HEK293 (cell line): ENCODE measurements around the gene CIAPIN1.

ENCODE experiments used
- CTCF ChIA-PET: fragments of 350-600 bp; formaldehyde crosslinking; extraction: SDS; loops from one replicate; lab custom pipeline; 2021; ENCODE audit warnings: antibody characterized with exemption; lab: Yijun Ruan, JAX
- POLR2A ChIA-PET: fragments of 300-600 bp; formaldehyde crosslinking; extraction: SDS; loops from one replicate; lab custom pipeline; 2020; ENCODE audit warnings: antibody characterized with exemption, inconsistent platforms; lab: Yijun Ruan, JAX
- H3K27ac ChIP-seq: fragments of 200-500 bp; sonication (Bioruptor generic); 2 replicates; pipeline ENCODE4 v1.5.1; 2014; ENCODE audit warnings: low read depth, low read length, control low read depth, inconsistent platforms; ENCODE audit errors: extremely low read depth
- H3K36me3 ChIP-seq, 2 experiments: fragments of 200-500 bp in 1 of 2; sonication (Bioruptor generic) in 1 of 2; 1 replicate in 1 of 2; 2 replicates in 1 of 2; pipeline ENCODE4 v1.5.1; 2014 to 2017; ENCODE audit warnings: inconsistent platforms in 2 of 2, low read length in 2 of 2; ENCODE audit not compliant: control insufficient read depth in 2 of 2, insufficient read depth in 1 of 2
- H3K4me1 ChIP-seq: fragments of 200-500 bp; sonication (Bioruptor generic); 2 replicates; pipeline ENCODE4 v1.5.1; 2014; ENCODE audit warnings: mild to moderate bottlenecking, low read length, inconsistent platforms; ENCODE audit not compliant: control insufficient read depth, insufficient read depth
- H3K4me3 ChIP-seq: 2 replicates; pipeline ENCODE4 v1.5.1; 2011; ENCODE audit warnings: low read depth, mild to moderate bottlenecking, control low read depth, low read length, moderate library complexity
- H3K9me3 ChIP-seq: fragments of 200-500 bp; sonication (Bioruptor generic); 2 replicates; pipeline ENCODE4 v1.5.1; 2014; ENCODE audit warnings: low read depth, low read length, inconsistent platforms; ENCODE audit not compliant: control insufficient read depth, insufficient read depth
- TCF7L2 ChIP-seq: IDR thresholded peaks from 2 replicates; pipeline ENCODE4 v1.6.1; 2011; ENCODE audit warnings: low read depth, mild to moderate bottlenecking, inconsistent platforms, low read length, moderate library complexity, borderline replicate concordance
- TRIM28 ChIP-seq: IDR thresholded peaks from 2 replicates; pipeline ENCODE4 v1.6.1; 2011; ENCODE audit warnings: low read length, control low read depth, borderline replicate concordance
- ZNF248 ChIP-seq: fragments of 450-650 bp; formaldehyde crosslinking; IDR thresholded peaks from 2 replicates; pipeline ENCODE4 v1.5.1; 2017; ENCODE audit warnings: missing biosample characterization, missing genetic modification characterization
- ZNF274 ChIP-seq, 2 experiments: fragments of 200-500 bp in 1 of 2; fragments of 450-650 bp in 1 of 2; sonication (Bioruptor generic) in 1 of 2; formaldehyde crosslinking in 1 of 2; IDR thresholded peaks; 2 replicates each; pipeline versions ENCODE4 v1.5.1 to v1.6.1; 2014 to 2016; ENCODE audit warnings: borderline replicate concordance in 1 of 2, inconsistent platforms in 1 of 2, low read length in 1 of 2, missing biosample characterization in 1 of 2, missing genetic modification characterization in 1 of 2
- ZNF391 ChIP-seq: fragments of 450-650 bp; formaldehyde crosslinking; IDR thresholded peaks from 2 replicates; pipeline ENCODE4 v1.5.1; 2016; ENCODE audit warnings: low read depth, missing biosample characterization, missing genetic modification characterization, borderline replicate concordance
- ZNF501 ChIP-seq: fragments of 450-650 bp; formaldehyde crosslinking; IDR thresholded peaks from 2 replicates; pipeline ENCODE4 v1.5.1; 2016; ENCODE audit warnings: missing biosample characterization, missing genetic modification characterization
- ZNF571 ChIP-seq: fragments of 450-650 bp; formaldehyde crosslinking; IDR thresholded peaks from 2 replicates; pipeline ENCODE4 v1.5.0; 2017; ENCODE audit warnings: missing biosample characterization, missing genetic modification characterization
- ZNF610 ChIP-seq: fragments of 450-650 bp; formaldehyde crosslinking; IDR thresholded peaks from 2 replicates; pipeline ENCODE4 v1.5.1; 2016; ENCODE audit warnings: missing biosample characterization, missing genetic modification characterization, borderline replicate concordance
- ZNF76 ChIP-seq: fragments of 450-650 bp; formaldehyde crosslinking; IDR thresholded peaks from 2 replicates; pipeline ENCODE4; 2016; ENCODE audit warnings: low read depth, missing biosample characterization, missing genetic modification characterization, borderline replicate concordance
- ZSCAN30 ChIP-seq: fragments of 450-650 bp; IDR thresholded peaks from 2 replicates; pipeline ENCODE4 v1.5.1; 2018; ENCODE audit warnings: missing biosample characterization, mild to moderate bottlenecking, missing genetic modification characterization, moderate library complexity
- TF ChIP-seq, protein P1 (sequence below): fragments of 450-650 bp; formaldehyde crosslinking; IDR thresholded peaks from 2 replicates; pipeline ENCODE4 v1.5.1; 2016; ENCODE audit warnings: missing biosample characterization, missing genetic modification characterization
- TF ChIP-seq, protein P2 (sequence below): fragments of 450-650 bp; formaldehyde crosslinking; IDR thresholded peaks from 2 replicates; pipeline ENCODE4 v1.5.1; 2016; ENCODE audit warnings: missing biosample characterization, missing genetic modification characterization, borderline replicate concordance
- TF ChIP-seq, protein P3 (sequence below): fragments of 450-650 bp; formaldehyde crosslinking; conservative IDR thresholded peaks from 2 replicates; pipeline ENCODE4 v1.5.1; 2016; ENCODE audit warnings: low read depth, missing biosample characterization, missing genetic modification characterization
- TF ChIP-seq, protein P4 (sequence below): fragments of 450-650 bp; formaldehyde crosslinking; IDR thresholded peaks from 2 replicates; pipeline ENCODE4 v1.5.1; 2016; ENCODE audit warnings: missing biosample characterization, missing genetic modification characterization
- TF ChIP-seq, protein P5 (sequence below): fragments of 450-650 bp; formaldehyde crosslinking; IDR thresholded peaks from 2 replicates; pipeline ENCODE4 v1.5.1; 2016; ENCODE audit warnings: missing biosample characterization, missing genetic modification characterization
- TF ChIP-seq, protein P6 (sequence below): fragments of 450-650 bp; formaldehyde crosslinking; IDR thresholded peaks from 2 replicates; pipeline ENCODE4 v1.5.1; 2017; ENCODE audit warnings: missing biosample characterization, missing genetic modification characterization
- TF ChIP-seq, protein P7 (sequence below): fragments of 450-650 bp; formaldehyde crosslinking; IDR thresholded peaks from 2 replicates; pipeline ENCODE4 v1.5.1; 2016; ENCODE audit warnings: missing biosample characterization, missing genetic modification characterization

The CIAPIN1 gene

DNA sequence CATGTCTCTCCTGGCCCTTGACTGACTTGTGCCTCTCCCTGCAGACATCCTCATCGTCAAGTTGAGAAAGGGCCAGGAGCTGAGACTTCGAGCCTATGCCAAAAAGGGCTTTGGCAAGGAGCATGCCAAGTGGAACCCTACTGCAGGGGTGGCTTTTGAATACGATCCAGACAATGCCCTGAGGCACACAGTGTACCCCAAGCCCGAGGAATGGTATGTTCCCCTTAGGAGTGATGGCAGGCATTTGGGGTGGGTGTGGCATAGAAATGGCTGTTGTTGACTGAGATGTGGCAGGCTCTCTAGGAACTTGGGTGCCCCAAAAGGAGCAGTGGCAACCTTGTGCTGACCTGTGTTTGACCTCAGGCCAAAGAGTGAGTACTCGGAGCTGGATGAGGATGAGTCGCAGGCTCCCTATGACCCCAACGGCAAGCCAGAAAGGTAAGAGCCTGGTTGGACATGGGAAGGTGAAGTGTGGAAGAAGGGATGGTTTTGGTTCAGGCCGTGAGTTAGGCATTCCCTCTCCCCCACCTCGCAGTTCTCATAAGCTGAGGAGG is 22.8 kb upstream of the CIAPIN1 start (continued):
- TF ChIP-seq ZNF76 (tag by site-specific recombination): no peak
- TF ChIP-seq, protein P1, sequence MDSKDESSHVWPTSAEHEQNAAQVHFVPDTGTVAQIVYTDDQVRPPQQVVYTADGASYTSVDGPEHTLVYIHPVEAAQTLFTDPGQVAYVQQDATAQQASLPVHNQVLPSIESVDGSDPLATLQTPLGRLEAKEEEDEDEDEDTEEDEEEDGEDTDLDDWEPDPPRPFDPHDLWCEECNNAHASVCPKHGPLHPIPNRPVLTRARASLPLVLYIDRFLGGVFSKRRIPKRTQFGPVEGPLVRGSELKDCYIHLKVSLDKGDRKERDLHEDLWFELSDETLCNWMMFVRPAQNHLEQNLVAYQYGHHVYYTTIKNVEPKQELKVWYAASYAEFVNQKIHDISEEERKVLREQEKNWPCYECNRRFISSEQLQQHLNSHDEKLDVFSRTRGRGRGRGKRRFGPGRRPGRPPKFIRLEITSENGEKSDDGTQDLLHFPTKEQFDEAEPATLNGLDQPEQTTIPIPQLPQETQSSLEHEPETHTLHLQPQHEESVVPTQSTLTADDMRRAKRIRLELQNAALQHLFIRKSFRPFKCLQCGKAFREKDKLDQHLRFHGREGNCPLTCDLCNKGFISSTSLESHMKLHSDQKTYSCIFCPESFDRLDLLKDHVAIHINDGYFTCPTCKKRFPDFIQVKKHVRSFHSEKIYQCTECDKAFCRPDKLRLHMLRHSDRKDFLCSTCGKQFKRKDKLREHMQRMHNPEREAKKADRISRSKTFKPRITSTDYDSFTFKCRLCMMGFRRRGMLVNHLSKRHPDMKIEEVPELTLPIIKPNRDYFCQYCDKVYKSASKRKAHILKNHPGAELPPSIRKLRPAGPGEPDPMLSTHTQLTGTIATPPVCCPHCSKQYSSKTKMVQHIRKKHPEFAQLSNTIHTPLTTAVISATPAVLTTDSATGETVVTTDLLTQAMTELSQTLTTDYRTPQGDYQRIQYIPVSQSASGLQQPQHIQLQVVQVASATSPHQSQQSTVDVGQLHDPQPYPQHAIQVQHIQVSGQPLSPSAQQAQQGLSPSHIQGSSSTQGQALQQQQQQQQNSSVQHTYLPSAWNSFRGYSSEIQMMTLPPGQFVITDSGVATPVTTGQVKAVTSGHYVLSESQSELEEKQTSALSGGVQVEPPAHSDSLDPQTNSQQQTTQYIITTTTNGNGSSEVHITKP: peak; percentile 95
- TF ChIP-seq, protein P2, sequence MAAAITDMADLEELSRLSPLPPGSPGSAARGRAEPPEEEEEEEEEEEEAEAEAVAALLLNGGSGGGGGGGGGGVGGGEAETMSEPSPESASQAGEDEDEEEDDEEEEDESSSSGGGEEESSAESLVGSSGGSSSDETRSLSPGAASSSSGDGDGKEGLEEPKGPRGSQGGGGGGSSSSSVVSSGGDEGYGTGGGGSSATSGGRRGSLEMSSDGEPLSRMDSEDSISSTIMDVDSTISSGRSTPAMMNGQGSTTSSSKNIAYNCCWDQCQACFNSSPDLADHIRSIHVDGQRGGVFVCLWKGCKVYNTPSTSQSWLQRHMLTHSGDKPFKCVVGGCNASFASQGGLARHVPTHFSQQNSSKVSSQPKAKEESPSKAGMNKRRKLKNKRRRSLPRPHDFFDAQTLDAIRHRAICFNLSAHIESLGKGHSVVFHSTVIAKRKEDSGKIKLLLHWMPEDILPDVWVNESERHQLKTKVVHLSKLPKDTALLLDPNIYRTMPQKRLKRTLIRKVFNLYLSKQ (tag by site-specific recombination): no peak

DNA sequence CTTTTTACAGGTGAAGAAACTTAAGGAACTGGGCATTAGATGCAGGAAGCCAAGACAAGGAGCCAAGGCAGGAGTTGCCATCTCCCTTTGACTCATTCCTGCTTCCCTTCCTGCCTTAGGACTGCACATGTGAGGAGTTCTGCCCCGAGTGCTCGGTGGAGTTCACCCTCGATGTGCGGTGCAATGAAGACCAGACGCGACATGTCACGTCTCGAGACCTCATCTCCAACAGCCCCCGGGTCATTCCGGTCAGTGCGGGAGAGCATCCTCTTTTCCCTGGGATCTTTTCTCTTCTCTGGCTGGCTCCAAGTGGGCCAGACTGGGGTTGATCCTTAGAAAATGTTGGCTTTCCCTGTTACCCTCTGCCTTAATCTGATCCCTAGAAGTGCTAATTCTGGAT is 21.9 kb upstream of the CIAPIN1 start:
- H3K36me3 ChIP-seq: peaks cover 24 to 98% of the 10 kb centered on the region in 2 experiments
- POLR2A ChIA-PET: no interaction called here
- no peaks in the 10 kb centered on the region for H3K9me3 ChIP-seq
- no peak overlapping the region for H3K27ac ChIP-seq
- H3K4me1 ChIP-seq: no peaks in the 10 kb centered on the region
- H3K4me3 ChIP-seq: no peak overlapping the region
- TF ChIP-seq, protein P3, sequence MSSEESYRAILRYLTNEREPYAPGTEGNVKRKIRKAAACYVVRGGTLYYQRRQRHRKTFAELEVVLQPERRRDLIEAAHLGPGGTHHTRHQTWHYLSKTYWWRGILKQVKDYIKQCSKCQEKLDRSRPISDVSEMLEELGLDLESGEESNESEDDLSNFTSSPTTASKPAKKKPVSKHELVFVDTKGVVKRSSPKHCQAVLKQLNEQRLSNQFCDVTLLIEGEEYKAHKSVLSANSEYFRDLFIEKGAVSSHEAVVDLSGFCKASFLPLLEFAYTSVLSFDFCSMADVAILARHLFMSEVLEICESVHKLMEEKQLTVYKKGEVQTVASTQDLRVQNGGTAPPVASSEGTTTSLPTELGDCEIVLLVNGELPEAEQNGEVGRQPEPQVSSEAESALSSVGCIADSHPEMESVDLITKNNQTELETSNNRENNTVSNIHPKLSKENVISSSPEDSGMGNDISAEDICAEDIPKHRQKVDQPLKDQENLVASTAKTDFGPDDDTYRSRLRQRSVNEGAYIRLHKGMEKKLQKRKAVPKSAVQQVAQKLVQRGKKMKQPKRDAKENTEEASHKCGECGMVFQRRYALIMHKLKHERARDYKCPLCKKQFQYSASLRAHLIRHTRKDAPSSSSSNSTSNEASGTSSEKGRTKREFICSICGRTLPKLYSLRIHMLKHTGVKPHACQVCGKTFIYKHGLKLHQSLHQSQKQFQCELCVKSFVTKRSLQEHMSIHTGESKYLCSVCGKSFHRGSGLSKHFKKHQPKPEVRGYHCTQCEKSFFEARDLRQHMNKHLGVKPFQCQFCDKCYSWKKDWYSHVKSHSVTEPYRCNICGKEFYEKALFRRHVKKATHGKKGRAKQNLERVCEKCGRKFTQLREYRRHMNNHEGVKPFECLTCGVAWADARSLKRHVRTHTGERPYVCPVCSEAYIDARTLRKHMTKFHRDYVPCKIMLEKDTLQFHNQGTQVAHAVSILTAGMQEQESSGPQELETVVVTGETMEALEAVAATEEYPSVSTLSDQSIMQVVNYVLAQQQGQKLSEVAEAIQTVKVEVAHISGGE: no peak
- TF ChIP-seq ZNF248 (tag by site-specific recombination) (no peak), ZNF571 (tag by site-specific recombination) (no peak), TCF7L2 (no peak), ZSCAN30 (tag by site-specific recombination) (no peak), ZNF274 (IDR thresholded peaks at IDR 0.05; ENCODE audit: low read length) (no peak), ZNF274 (tag by site-specific recombination; IDR thresholded peaks at IDR 0.05; ENCODE audit: borderline replicate concordance) (no peak), ZNF610 (no peak), TRIM28 (no peak), ZNF391 (no peak), ZNF501 (tag by site-specific recombination) (no peak)
- TF ChIP-seq, protein P4, sequence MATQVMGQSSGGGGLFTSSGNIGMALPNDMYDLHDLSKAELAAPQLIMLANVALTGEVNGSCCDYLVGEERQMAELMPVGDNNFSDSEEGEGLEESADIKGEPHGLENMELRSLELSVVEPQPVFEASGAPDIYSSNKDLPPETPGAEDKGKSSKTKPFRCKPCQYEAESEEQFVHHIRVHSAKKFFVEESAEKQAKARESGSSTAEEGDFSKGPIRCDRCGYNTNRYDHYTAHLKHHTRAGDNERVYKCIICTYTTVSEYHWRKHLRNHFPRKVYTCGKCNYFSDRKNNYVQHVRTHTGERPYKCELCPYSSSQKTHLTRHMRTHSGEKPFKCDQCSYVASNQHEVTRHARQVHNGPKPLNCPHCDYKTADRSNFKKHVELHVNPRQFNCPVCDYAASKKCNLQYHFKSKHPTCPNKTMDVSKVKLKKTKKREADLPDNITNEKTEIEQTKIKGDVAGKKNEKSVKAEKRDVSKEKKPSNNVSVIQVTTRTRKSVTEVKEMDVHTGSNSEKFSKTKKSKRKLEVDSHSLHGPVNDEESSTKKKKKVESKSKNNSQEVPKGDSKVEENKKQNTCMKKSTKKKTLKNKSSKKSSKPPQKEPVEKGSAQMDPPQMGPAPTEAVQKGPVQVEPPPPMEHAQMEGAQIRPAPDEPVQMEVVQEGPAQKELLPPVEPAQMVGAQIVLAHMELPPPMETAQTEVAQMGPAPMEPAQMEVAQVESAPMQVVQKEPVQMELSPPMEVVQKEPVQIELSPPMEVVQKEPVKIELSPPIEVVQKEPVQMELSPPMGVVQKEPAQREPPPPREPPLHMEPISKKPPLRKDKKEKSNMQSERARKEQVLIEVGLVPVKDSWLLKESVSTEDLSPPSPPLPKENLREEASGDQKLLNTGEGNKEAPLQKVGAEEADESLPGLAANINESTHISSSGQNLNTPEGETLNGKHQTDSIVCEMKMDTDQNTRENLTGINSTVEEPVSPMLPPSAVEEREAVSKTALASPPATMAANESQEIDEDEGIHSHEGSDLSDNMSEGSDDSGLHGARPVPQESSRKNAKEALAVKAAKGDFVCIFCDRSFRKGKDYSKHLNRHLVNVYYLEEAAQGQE: no peak
- TF ChIP-seq, protein P5, sequence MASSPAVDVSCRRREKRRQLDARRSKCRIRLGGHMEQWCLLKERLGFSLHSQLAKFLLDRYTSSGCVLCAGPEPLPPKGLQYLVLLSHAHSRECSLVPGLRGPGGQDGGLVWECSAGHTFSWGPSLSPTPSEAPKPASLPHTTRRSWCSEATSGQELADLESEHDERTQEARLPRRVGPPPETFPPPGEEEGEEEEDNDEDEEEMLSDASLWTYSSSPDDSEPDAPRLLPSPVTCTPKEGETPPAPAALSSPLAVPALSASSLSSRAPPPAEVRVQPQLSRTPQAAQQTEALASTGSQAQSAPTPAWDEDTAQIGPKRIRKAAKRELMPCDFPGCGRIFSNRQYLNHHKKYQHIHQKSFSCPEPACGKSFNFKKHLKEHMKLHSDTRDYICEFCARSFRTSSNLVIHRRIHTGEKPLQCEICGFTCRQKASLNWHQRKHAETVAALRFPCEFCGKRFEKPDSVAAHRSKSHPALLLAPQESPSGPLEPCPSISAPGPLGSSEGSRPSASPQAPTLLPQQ (tag by site-specific recombination): no peak
- TF ChIP-seq, protein P6, sequence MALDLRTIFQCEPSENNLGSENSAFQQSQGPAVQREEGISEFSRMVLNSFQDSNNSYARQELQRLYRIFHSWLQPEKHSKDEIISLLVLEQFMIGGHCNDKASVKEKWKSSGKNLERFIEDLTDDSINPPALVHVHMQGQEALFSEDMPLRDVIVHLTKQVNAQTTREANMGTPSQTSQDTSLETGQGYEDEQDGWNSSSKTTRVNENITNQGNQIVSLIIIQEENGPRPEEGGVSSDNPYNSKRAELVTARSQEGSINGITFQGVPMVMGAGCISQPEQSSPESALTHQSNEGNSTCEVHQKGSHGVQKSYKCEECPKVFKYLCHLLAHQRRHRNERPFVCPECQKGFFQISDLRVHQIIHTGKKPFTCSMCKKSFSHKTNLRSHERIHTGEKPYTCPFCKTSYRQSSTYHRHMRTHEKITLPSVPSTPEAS: no peak
- TF ChIP-seq, protein P7, sequence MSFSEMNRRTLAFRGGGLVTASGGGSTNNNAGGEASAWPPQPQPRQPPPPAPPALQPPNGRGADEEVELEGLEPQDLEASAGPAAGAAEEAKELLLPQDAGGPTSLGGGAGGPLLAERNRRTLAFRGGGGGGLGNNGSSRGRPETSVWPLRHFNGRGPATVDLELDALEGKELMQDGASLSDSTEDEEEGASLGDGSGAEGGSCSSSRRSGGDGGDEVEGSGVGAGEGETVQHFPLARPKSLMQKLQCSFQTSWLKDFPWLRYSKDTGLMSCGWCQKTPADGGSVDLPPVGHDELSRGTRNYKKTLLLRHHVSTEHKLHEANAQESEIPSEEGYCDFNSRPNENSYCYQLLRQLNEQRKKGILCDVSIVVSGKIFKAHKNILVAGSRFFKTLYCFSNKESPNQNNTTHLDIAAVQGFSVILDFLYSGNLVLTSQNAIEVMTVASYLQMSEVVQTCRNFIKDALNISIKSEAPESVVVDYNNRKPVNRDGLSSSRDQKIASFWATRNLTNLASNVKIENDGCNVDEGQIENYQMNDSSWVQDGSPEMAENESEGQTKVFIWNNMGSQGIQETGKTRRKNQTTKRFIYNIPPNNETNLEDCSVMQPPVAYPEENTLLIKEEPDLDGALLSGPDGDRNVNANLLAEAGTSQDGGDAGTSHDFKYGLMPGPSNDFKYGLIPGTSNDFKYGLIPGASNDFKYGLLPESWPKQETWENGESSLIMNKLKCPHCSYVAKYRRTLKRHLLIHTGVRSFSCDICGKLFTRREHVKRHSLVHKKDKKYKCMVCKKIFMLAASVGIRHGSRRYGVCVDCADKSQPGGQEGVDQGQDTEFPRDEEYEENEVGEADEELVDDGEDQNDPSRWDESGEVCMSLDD (tag by site-specific recombination): no peak
- CTCF ChIA-PET: no interaction called here
